CMK (cell line): ENCODE results near the gene LYL1.
A peak's percentile ranks its signal among the peaks of the same experiment; 100 is the strongest.

ENCODE experiments used
- DNase-seq: peaks from one replicate; pipeline ENCODE4 v3.0.0-alpha.2; 2010; ENCODE audit warnings: low read depth

The LYL1 gene

GRCh38 chr19:13129384-13129783, 26.7 kb upstream of the LYL1 start:
- no peak for DNase-seq

- no peak for DNase-seq
Observed at GRCh38 chr19:13128583-13128982, 25.9 kb upstream of the LYL1 start.

GRCh38 chr19:13127811-13128575, 25.3 kb upstream of the LYL1 start:
- DNase-seq, result no peak

- no peak for DNase-seq
Observed at GRCh38 chr19:13127051-13127450, 24.4 kb upstream of the LYL1 start.

- no peak for DNase-seq
Observed at GRCh38 chr19:13122980-13123957, 20.6 kb upstream of the LYL1 start.

GRCh38 chr19:13122275-13122878, 19.7 kb upstream of the LYL1 start:
- no peak for DNase-seq

GRCh38 chr19:13121551-13122274, 19.1 kb upstream of the LYL1 start:
- DNase-seq, result no peak

- no peak for DNase-seq
Observed at GRCh38 chr19:13120817-13121216, 18.2 kb upstream of the LYL1 start.

- no peak for DNase-seq
Observed at GRCh38 chr19:13120031-13120430, 17.4 kb upstream of the LYL1 start.

- no peak for DNase-seq
Observed at GRCh38 chr19:13119627-13120026, 17.0 kb upstream of the LYL1 start.

- DNase-seq, result peak; percentile 83
Observed at GRCh38 chr19:13118424-13119193, 16.0 kb upstream of the LYL1 start.

- DNase-seq, result peak; percentile 77
Observed at GRCh38 chr19:13117772-13118423, 15.2 kb upstream of the LYL1 start, which contains the start of gene NACC1. Gene NACC1 (plus strand): TSS chr19:13118264. CDS start chr19:13135208, 16,944 bp downstream.

- DNase-seq, result no peak
Observed at GRCh38 chr19:13117176-13117771, 14.6 kb upstream of the LYL1 start.

GRCh38 chr19:13116282-13117175, 13.9 kb upstream of the LYL1 start, which contains the start of gene TRMT1:
Gene TRMT1 (minus strand): TSS chr19:13116740. CDS start chr19:13116399, 341 bp downstream.
- DNase-seq, result peak; percentile 94

GRCh38 chr19:13115936-13116281, 13.3 kb upstream of the LYL1 start:
- DNase-seq, result no peak

GRCh38 chr19:13112555-13112954, 9.9 kb upstream of the LYL1 start:
- no peak for DNase-seq

GRCh38 chr19:13110099-13110610, 7.5 kb upstream of the LYL1 start:
- no peak for DNase-seq

- no peak for DNase-seq
Observed at GRCh38 chr19:13109361-13110098, 6.9 kb upstream of the LYL1 start.
